Progenitor cell of endocrine pancreas (in vitro differentiated cells): ENCODE results near the gene COL15A1. TPM values are rescaled to one million over a fixed set of nuclear protein-coding genes. Genes with fewer than 3 reads are reported as not detected.

Source experiments
- DNase-seq: peaks from one replicate; pipeline ENCODE4 v3.0.0; 2021; ENCODE audit warnings: low spot score; ENCODE audit not compliant: unreplicated experiment
- H3K27ac Mint-ChIP-seq: 2 replicates; pipeline ENCODE4 v1.8.0; 2021; ENCODE audit warnings: mild to moderate bottlenecking, moderate library complexity, mixed read lengths
- H3K27me3 Mint-ChIP-seq: 2 replicates; pipeline ENCODE4 v1.8.0; 2021; ENCODE audit warnings: mixed read lengths
- H3K36me3 Mint-ChIP-seq: 2 replicates; pipeline ENCODE4 v1.8.0; 2022; ENCODE audit warnings: mixed read lengths; ENCODE audit not compliant: insufficient read depth
- H3K4me1 Mint-ChIP-seq: 2 replicates; pipeline ENCODE4 v1.8.0; 2021; ENCODE audit warnings: low read depth, mixed read lengths
- H3K4me3 Mint-ChIP-seq: 2 replicates; pipeline ENCODE4 v1.8.0; 2021; ENCODE audit warnings: low read depth, mild to moderate bottlenecking, moderate library complexity, mixed read lengths
- H3K9me3 Mint-ChIP-seq: 2 replicates; pipeline ENCODE4 v1.8.0; 2021; ENCODE audit warnings: low read depth, mixed read lengths
- CTCF ChIP-seq: fragments of 200-600 bp; sonication (generic); IDR thresholded peaks from one replicate; pipeline ENCODE4 v1.5.0; 2021; ENCODE audit warnings: antibody characterized with exemption, mild to moderate bottlenecking; ENCODE audit not compliant: unreplicated experiment
- total RNA-seq: library from RNA; stranded (reverse); gene quantifications from 2 replicates; pipeline ENCODE4 v1.2.1, GENCODE V29; 2021

COL15A1 gene
- total RNA-seq, 1 donor from 2014 or later: not detected

GRCh38 chr9:99073347-99073746 is 129.6 kb downstream of the COL15A1 start:
- Mint-ChIP-seq H3K27ac (no peak overlapping the region), H3K4me1 (peaks cover 6% of the 10 kb centered on the region), H3K27me3 (no peaks in the 10 kb centered on the region), H3K9me3 (no peaks in the 10 kb centered on the region), H3K4me3 (no peak overlapping the region), H3K36me3 (no peaks in the 10 kb centered on the region)
- TF ChIP-seq CTCF: no peak
- DNase-seq: no peak

GRCh38 chr9:99073985-99074901 is 130.5 kb downstream of the COL15A1 start:
- Mint-ChIP-seq H3K4me1 (peaks cover 6% of the 10 kb centered on the region), H3K27ac (no peak overlapping the region), H3K36me3 (no peaks in the 10 kb centered on the region), H3K9me3 (no peaks in the 10 kb centered on the region), H3K27me3 (peaks cover 6% of the 10 kb centered on the region), H3K4me3 (no peak overlapping the region)
- no peak for TF ChIP-seq CTCF
- no peak for DNase-seq

GRCh38 chr9:99074902-99075245 is 131.2 kb downstream of the COL15A1 start:
- no peak for DNase-seq
- no peak overlapping the region for H3K27ac Mint-ChIP-seq
- H3K36me3 Mint-ChIP-seq: no peaks in the 10 kb centered on the region
- peaks cover 6% of the 10 kb centered on the region for H3K4me1 Mint-ChIP-seq
- TF ChIP-seq CTCF: no peak
- H3K9me3 Mint-ChIP-seq: no peaks in the 10 kb centered on the region
- H3K27me3 Mint-ChIP-seq: peaks cover 9% of the 10 kb centered on the region
- no peak overlapping the region for H3K4me3 Mint-ChIP-seq

- Mint-ChIP-seq H3K36me3 (no peaks in the 10 kb centered on the region), H3K27ac (no peak overlapping the region), H3K4me1 (peaks cover 6% of the 10 kb centered on the region), H3K27me3 (peaks cover 9% of the 10 kb centered on the region), H3K4me3 (no peak overlapping the region), H3K9me3 (no peaks in the 10 kb centered on the region)
- no peak for DNase-seq
- TF ChIP-seq CTCF: no peak
Observed at GRCh38 chr9:99075246-99075912, 131.7 kb downstream of the COL15A1 start.

GRCh38 chr9:99076030-99076429 is 132.3 kb downstream of the COL15A1 start:
- H3K4me1 Mint-ChIP-seq: peaks cover 6% of the 10 kb centered on the region
- TF ChIP-seq CTCF: no peak
- H3K36me3 Mint-ChIP-seq: no peaks in the 10 kb centered on the region
- H3K27me3 Mint-ChIP-seq: peaks cover 9% of the 10 kb centered on the region
- no peak overlapping the region for H3K27ac Mint-ChIP-seq
- DNase-seq: no peak
- H3K4me3 Mint-ChIP-seq: no peak overlapping the region
- H3K9me3 Mint-ChIP-seq: no peaks in the 10 kb centered on the region
